IMR-90 (cell line): Measurements from ENCODE around the gene PSMG3. TPM values are rescaled to one million over a fixed set of nuclear protein-coding genes. Genes with fewer than 3 reads are reported as not detected.

Experiments
- ATAC-seq: fragments of 200-7000 bp; cut with Tn5 transposase; 2 replicates; pipeline ENCODE4 v1.9.1; 2020; ENCODE audit warnings: low read depth, mild to moderate bottlenecking, moderate library complexity
- BruUV-seq: library from RNA; stranded (reverse); fragments of 400-500 nt; replicated peaks from 2 replicates; lab custom pipeline; 2021; lab: Mats Ljungman, UMichigan
- CTCF ChIA-PET: fragments of 300-600 bp; formaldehyde crosslinking; extraction: SDS; loops from one replicate; lab custom pipeline; 2021; ENCODE audit warnings: antibody characterized with exemption; lab: Yijun Ruan, JAX
- POLR2A ChIA-PET: fragments of 300-600 bp; sonication (Branson Sonifier 250); formaldehyde crosslinking; loops from one replicate; lab custom pipeline; 2022; ENCODE audit warnings: antibody characterized with exemption; ENCODE audit not compliant: unreplicated experiment; lab: Charles Lee
- DNase-seq: peaks from one replicate; pipeline ENCODE4 v3.0.0; 2013
- H2AFZ ChIP-seq: replicated peaks from 2 replicates; pipeline ENCODE3; 2013; ENCODE audit warnings: low read length, mild to moderate bottlenecking; ENCODE audit not compliant: poor library complexity
- H2AK5ac ChIP-seq: 2 replicates; pipeline ENCODE4 v1.6.1; 2013; ENCODE audit warnings: low read depth, low read length, inconsistent platforms
- H2AK9ac ChIP-seq: replicated peaks from 2 replicates; pipeline ENCODE3; 2013; ENCODE audit warnings: mild to moderate bottlenecking, low read depth, low read length, moderate library complexity; ENCODE audit not compliant: poor library complexity
- H2BK120ac ChIP-seq: 2 replicates; pipeline ENCODE4 v1.6.1; 2013; ENCODE audit warnings: low read depth, low read length, inconsistent platforms
- H2BK15ac ChIP-seq: 3 replicates; pipeline ENCODE4 v1.6.1; 2013; ENCODE audit warnings: low read depth, low read length, inconsistent platforms
- H2BK20ac ChIP-seq: 2 replicates; pipeline ENCODE4 v1.6.1; 2013; ENCODE audit warnings: low read depth, mild to moderate bottlenecking, inconsistent platforms, low read length, moderate library complexity
- H2BK5ac ChIP-seq: 2 replicates; pipeline ENCODE4 v1.6.1; 2013; ENCODE audit warnings: mild to moderate bottlenecking, low read depth, low read length, inconsistent platforms; ENCODE audit not compliant: poor library complexity, severe bottlenecking
- H3K14ac ChIP-seq: replicated peaks from 2 replicates; pipeline ENCODE4 v1.6.1; 2013; ENCODE audit warnings: low read depth, low read length, inconsistent platforms
- H3K18ac ChIP-seq: 2 replicates; pipeline ENCODE4 v1.6.1; 2013; ENCODE audit warnings: low read depth, low read length, control low read depth
- H3K23ac ChIP-seq: 2 replicates; pipeline ENCODE4 v1.6.1; 2013; ENCODE audit warnings: low read depth, low read length, inconsistent platforms
- H3K27ac ChIP-seq: 2 replicates; pipeline ENCODE4 v1.5.1; 2013; ENCODE audit warnings: mild to moderate bottlenecking, control low read depth, low read length; ENCODE audit not compliant: insufficient read depth
- H3K27me3 ChIP-seq: 2 replicates; pipeline ENCODE4 v1.6.1; 2013; ENCODE audit warnings: low read length; ENCODE audit not compliant: control insufficient read depth, insufficient read depth
- H3K36me3 ChIP-seq: 2 replicates; pipeline ENCODE4 v1.6.1; 2013; ENCODE audit warnings: low read length, mixed read lengths; ENCODE audit not compliant: control insufficient read depth, insufficient read depth
- H3K4ac ChIP-seq: 2 replicates; pipeline ENCODE4 v1.6.1; 2013; ENCODE audit warnings: low read depth, low read length, inconsistent platforms
- H3K4me1 ChIP-seq: 2 replicates; pipeline ENCODE4 v1.6.1; 2013; ENCODE audit warnings: low read length, mixed read lengths; ENCODE audit not compliant: control insufficient read depth, insufficient read depth
- H3K4me2 ChIP-seq: 2 replicates; pipeline ENCODE4 v1.6.1; 2013; ENCODE audit warnings: low read depth, mild to moderate bottlenecking, control low read depth, low read length, moderate library complexity
- H3K4me3 ChIP-seq: 2 replicates; pipeline ENCODE4 v1.5.1; 2013; ENCODE audit warnings: low read depth, mild to moderate bottlenecking, control low read depth, low read length, moderate library complexity; ENCODE audit not compliant: insufficient read depth
- H3K56ac ChIP-seq: 2 replicates; pipeline ENCODE4 v1.6.1; 2013; ENCODE audit warnings: low read length, inconsistent platforms; ENCODE audit not compliant: insufficient read depth; ENCODE audit errors: extremely low read depth
- H3K79me1 ChIP-seq, 2 experiments: 2 replicates each; pipeline ENCODE4 v1.6.1; 2013; ENCODE audit warnings: low read length in 2 of 2, inconsistent platforms in 1 of 2, low read depth in 1 of 2
- H3K9ac ChIP-seq: 2 replicates; pipeline ENCODE4 v1.6.1; 2013; ENCODE audit warnings: low read depth, low read length, control low read depth
- H3K9me1 ChIP-seq: 2 replicates; pipeline ENCODE4 v1.6.1; 2013; ENCODE audit warnings: low read length, inconsistent platforms; ENCODE audit not compliant: insufficient read depth
- H3K9me3 ChIP-seq: 2 replicates; pipeline ENCODE4 v1.6.1; 2013; ENCODE audit warnings: low read length; ENCODE audit not compliant: control insufficient read depth, insufficient read depth
- H4K20me1 ChIP-seq: 2 replicates; pipeline ENCODE4 v1.6.1; 2013; ENCODE audit warnings: low read length, inconsistent platforms; ENCODE audit not compliant: insufficient read depth
- H4K5ac ChIP-seq: 2 replicates; pipeline ENCODE4 v1.6.1; 2013; ENCODE audit warnings: mild to moderate bottlenecking, low read depth, low read length, control low read depth
- H4K8ac ChIP-seq, 2 experiments: 2 replicates each; pipeline ENCODE4 v1.6.1; 2013; ENCODE audit warnings: low read depth in 2 of 2, low read length in 2 of 2, control low read depth in 1 of 2, inconsistent platforms in 1 of 2
- H4K91ac ChIP-seq: 2 replicates; pipeline ENCODE4 v1.6.1; 2013; ENCODE audit warnings: low read depth, low read length, inconsistent platforms; ENCODE audit not compliant: insufficient read depth
- BHLHE40 ChIP-seq: fragments of 150-350 bp; IDR thresholded peaks from 2 replicates; pipeline ENCODE4 v1.6.1; 2016; ENCODE audit warnings: mild to moderate bottlenecking, low read depth, low read length
- CEBPB ChIP-seq: IDR thresholded peaks from 2 replicates; pipeline ENCODE4 v1.6.1; 2012; ENCODE audit warnings: low read depth, low read length, improper control_type of control experiment
- CHD1 ChIP-seq: IDR thresholded peaks from 2 replicates; pipeline ENCODE4 v1.6.1; 2012; ENCODE audit warnings: low read depth, low read length, improper control_type of control experiment
- FOS ChIP-seq: fragments of 150-350 bp; IDR thresholded peaks from 2 replicates; pipeline ENCODE4 v1.6.1; 2016; ENCODE audit warnings: low read depth, low read length
- MAZ ChIP-seq: IDR thresholded peaks from 2 replicates; pipeline ENCODE4 v1.6.1; 2012; ENCODE audit warnings: low read depth, mild to moderate bottlenecking, low read length, improper control_type of control experiment, moderate library complexity, borderline replicate concordance
- POLR2A ChIP-seq: IDR thresholded peaks from 2 replicates; pipeline ENCODE4 v1.6.1; 2012; ENCODE audit warnings: mild to moderate bottlenecking, low read depth, low read length
- WGBS, 2 experiments: methylation state at CpG; one replicate each; pipeline versions ENCODE4 v1.1.5 to v1.1.7; 2013; ENCODE audit warnings: missing lambda C conversion rate in 2 of 2; ENCODE audit not compliant: insufficient read length in 1 of 2; ENCODE audit errors: extremely low coverage in 2 of 2; 5-methylcytosine and 5-hydroxymethylcytosine counted together
- dilution Hi-C: fragments of 300-500 bp; cut with HindIII; formaldehyde crosslinking; loops from one replicate; pipeline ENCODE4 v1.14.3; 2018; ENCODE audit warnings: low sequenced_read_pairs; ENCODE audit not compliant: unreplicated experiment
- in situ Hi-C: fragments of 300-500 bp; cut with MboI; formaldehyde crosslinking; loops from 3 replicates; pipeline ENCODE4 v1.14.3; 2019; ENCODE audit warnings: low sequenced_read_pairs, inconsistent platforms, mixed read lengths
- intact Hi-C: fragments of 100-400 bp; cut with micrococcal nuclease; formaldehyde crosslinking; loops from 2 replicates; pipeline ENCODE4 v1.10.0; 2022
- polyA plus RNA-seq, 3 experiments: library from polyadenylated mRNA; depleted of rRNA; stranded (reverse); fragments of >200 nt; gene quantifications; 2 replicates each; pipeline ENCODE4 v1.2.3, GENCODE V29; 2012; ENCODE audit warnings: low replicate concordance in 1 of 3
- total RNA-seq: library from RNA; depleted of rRNA; stranded (reverse); fragments of >200 nt; gene quantifications from 2 replicates; pipeline ENCODE4 v1.2.3, GENCODE V29; 2012
- TF ChIP-seq, protein P1 (sequence below): fragments of 150-350 bp; IDR thresholded peaks from 2 replicates; pipeline ENCODE4 v1.6.1; 2017; ENCODE audit warnings: mild to moderate bottlenecking, antibody characterized with exemption, low read length, low read depth
- TF ChIP-seq, protein P2 (sequence below): conservative IDR thresholded peaks from 2 replicates; pipeline ENCODE4 v1.5.1; 2012; ENCODE audit warnings: mild to moderate bottlenecking, low read depth, low read length, improper control_type of control experiment
- TF ChIP-seq, protein P3 (sequence below): fragments of 150-350 bp; IDR thresholded peaks from 2 replicates; pipeline ENCODE4 v1.6.1; 2016; ENCODE audit warnings: low read depth, mild to moderate bottlenecking, low read length, moderate library complexity, borderline replicate concordance

Gene PSMG3
- total and polyA plus RNA-seq, 2 of the 4 experiments (the other 2 are of a cell fraction), result 37.3 to 54.1 TPM

DNA sequence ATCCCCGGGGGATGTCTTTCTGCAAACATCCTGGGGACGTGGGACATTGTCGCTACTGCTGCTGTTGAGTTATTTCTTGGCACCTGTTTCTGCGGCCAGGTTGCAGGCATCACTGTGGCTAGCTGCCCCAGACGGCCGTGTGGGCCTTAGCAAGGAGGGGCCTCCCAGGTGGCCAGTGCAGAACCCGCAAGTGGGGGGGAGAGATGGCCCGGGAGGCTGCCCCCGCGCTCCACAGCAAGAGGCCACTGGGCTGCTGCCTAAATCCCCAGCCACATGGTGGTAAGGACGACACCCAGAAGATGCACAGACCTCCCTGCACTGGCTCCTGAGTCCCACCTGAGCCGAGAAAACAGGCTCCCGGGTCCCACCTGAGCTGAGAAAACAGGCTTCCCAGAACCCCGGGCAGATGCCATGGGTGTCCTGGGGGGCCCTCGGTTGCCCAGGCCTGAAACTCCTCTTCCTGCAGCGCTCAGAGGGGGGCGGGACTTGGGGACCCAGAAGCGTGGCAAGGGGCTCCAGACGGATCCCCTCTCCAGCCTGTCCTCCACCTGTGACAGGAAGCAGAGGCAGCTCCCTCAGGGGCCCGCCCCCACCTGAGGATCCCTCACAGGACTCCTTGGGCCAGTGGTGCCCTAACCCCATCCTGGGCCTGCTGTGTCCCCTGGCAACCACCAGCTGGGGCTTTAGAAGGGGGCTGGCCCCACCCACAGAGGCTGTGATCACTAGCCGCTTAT lies 40.3 kb downstream of the PSMG3 start (continued):
- TF ChIP-seq POLR2A, result no peak

DNA sequence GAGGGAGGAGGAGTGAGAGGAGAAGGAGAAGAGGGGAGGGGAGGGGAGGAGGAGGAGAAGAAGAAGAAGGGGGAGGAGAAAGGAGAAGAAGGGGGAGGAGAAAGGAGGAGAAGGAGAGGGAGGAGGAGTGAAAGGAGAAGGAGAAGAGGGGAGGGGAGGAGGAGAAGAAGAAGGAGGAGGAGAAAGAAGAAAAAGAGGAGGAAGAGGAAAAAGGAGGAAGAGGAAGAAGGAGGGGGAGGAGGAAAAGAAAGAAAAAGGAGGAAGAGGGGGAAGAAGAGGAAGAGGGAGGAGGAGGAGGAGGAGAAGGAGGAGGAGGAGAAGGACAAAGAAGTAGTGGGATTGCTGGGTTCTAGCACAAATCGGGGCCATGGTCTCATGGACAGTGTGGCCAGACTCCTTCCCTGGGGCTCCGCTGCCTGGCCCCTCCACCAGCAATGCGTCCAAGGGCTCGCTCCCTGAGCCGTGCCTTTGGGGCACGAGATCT lies 43.5 kb downstream of the PSMG3 start:
- Histone ChIP-seq H3K27me3 (no peaks in the 10 kb centered on the region; the same call in 1 of the 2 replicates), H3K23ac (peak overlapping the region; percentile 71; the same call in 1 of the 2 replicates), H2BK20ac (0 out of 2 replicates have a peak overlapping the region, but pooled peaks have one; percentile 37), H4K8ac (peak overlapping the region; percentile 78 to 85; a peak in 3 of 4 replicates), H2BK120ac (peak overlapping the region; percentile 69), H3K36me3 (no peaks in the 10 kb centered on the region), H2AFZ (peak overlapping the region; percentile 85), H3K18ac (peak overlapping the region; percentile 21; the same call in 1 of the 2 replicates), H2AK9ac (peak overlapping the region; percentile 98), H2AK5ac (peak overlapping the region; percentile 54; the same call in 1 of the 2 replicates), H3K9me3 (no peaks in the 10 kb centered on the region), H4K91ac (peak overlapping the region; percentile 49), H3K4me2 (peak overlapping the region; percentile 34), H4K20me1 (peaks cover under 1% of the 10 kb centered on the region; the same call in 1 of the 2 replicates), H4K5ac (peak overlapping the region; percentile 84), H2BK5ac (peak overlapping the region; percentile 5), H3K27ac (no peak overlapping the region), H3K9ac (no peak overlapping the region), H2BK15ac (peak overlapping the region; percentile 82; the same call in 1 of the 3 replicates), H3K56ac (no peak overlapping the region), H3K4me1 (peaks cover 3% of the 10 kb centered on the region), H3K79me1 (peaks cover 0 to 3% of the 10 kb centered on the region in 2 experiments; a peak in 1 of 4 replicates), H3K9me1 (no peaks in the 10 kb centered on the region), H3K4me3 (no peak overlapping the region; the same call in 1 of the 2 replicates), H3K14ac (peak overlapping the region; percentile 61), H3K4ac (peak overlapping the region; percentile 85)
- intact Hi-C loops (no loop called here), dilution Hi-C loops (no loop called here), in situ Hi-C loops (no loop called here)
- ChIA-PET POLR2A (no interaction called here), CTCF (no interaction called here)
- DNase-seq (no peak), ATAC-seq (peak; percentile 45)
- no CpG with 5 or more reads among the region's 6 CpGs for WGBS, 2 experiments
- TF ChIP-seq CHD1 (no peak), FOS (no peak), POLR2A (no peak), CEBPB (no peak), BHLHE40 (no peak), MAZ (no peak)
- TF ChIP-seq, protein P1, sequence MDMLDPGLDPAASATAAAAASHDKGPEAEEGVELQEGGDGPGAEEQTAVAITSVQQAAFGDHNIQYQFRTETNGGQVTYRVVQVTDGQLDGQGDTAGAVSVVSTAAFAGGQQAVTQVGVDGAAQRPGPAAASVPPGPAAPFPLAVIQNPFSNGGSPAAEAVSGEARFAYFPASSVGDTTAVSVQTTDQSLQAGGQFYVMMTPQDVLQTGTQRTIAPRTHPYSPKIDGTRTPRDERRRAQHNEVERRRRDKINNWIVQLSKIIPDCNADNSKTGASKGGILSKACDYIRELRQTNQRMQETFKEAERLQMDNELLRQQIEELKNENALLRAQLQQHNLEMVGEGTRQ, result no peak
- TF ChIP-seq, protein P2, sequence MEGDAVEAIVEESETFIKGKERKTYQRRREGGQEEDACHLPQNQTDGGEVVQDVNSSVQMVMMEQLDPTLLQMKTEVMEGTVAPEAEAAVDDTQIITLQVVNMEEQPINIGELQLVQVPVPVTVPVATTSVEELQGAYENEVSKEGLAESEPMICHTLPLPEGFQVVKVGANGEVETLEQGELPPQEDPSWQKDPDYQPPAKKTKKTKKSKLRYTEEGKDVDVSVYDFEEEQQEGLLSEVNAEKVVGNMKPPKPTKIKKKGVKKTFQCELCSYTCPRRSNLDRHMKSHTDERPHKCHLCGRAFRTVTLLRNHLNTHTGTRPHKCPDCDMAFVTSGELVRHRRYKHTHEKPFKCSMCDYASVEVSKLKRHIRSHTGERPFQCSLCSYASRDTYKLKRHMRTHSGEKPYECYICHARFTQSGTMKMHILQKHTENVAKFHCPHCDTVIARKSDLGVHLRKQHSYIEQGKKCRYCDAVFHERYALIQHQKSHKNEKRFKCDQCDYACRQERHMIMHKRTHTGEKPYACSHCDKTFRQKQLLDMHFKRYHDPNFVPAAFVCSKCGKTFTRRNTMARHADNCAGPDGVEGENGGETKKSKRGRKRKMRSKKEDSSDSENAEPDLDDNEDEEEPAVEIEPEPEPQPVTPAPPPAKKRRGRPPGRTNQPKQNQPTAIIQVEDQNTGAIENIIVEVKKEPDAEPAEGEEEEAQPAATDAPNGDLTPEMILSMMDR, result no peak
- TF ChIP-seq, protein P3, sequence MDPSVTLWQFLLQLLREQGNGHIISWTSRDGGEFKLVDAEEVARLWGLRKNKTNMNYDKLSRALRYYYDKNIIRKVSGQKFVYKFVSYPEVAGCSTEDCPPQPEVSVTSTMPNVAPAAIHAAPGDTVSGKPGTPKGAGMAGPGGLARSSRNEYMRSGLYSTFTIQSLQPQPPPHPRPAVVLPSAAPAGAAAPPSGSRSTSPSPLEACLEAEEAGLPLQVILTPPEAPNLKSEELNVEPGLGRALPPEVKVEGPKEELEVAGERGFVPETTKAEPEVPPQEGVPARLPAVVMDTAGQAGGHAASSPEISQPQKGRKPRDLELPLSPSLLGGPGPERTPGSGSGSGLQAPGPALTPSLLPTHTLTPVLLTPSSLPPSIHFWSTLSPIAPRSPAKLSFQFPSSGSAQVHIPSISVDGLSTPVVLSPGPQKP, result no peak
- no TSS peak for BruUV-seq
